Peyer's patch (tissue), 4 donors: ENCODE data around the gene MMAB. TPM values are rescaled to one million over a fixed set of nuclear protein-coding genes. Genes with fewer than 3 reads are reported as not detected.

Source experiments
- DNase-seq, 3 donors: peaks; one replicate each; pipeline ENCODE4 v3.0.0-alpha.2; 2017 to 2019
- H3K27ac ChIP-seq, 4 donors: fragments of 200-600 bp; sonication (generic); one replicate each; pipeline ENCODE4 v1.5.1; 2016 to 2019
- H3K27me3 ChIP-seq, 2 donors: fragments of 200-600 bp; sonication (generic); one replicate each; pipeline ENCODE4 v1.5.1; 2019
- H3K36me3 ChIP-seq, 3 donors: fragments of 200-600 bp; sonication (generic); one replicate each; pipeline ENCODE4 v1.5.1; 2016 to 2019
- H3K4me1 ChIP-seq, 4 donors: fragments of 200-600 bp; sonication (generic); one replicate each; pipeline ENCODE4 v1.5.1; 2016 to 2019
- H3K4me3 ChIP-seq, 4 donors: fragments of 200-600 bp; sonication (generic); 1 replicate in 3 of 4; 2 replicates in 1 of 4; pipeline ENCODE4 v1.5.1; 2016 to 2019; ENCODE audit warnings: mild to moderate bottlenecking in 1 of 4
- H3K9me3 ChIP-seq, 4 donors: fragments of 200-600 bp; sonication (generic); one replicate each; pipeline ENCODE4 v1.5.1; 2016 to 2019; ENCODE audit warnings: mild to moderate bottlenecking in 1 of 4
- CTCF ChIP-seq, 6 experiments: fragments of 450-650 bp in 4 of 6; fragments of 200-600 bp in 2 of 6; sonication (generic) in 1 of 6; IDR thresholded peaks; one replicate each; pipeline ENCODE4 v1.5.1; 2017 to 2019; ENCODE audit warnings: antibody characterized with exemption in 6 of 6, mild to moderate bottlenecking in 3 of 6, moderate library complexity in 1 of 6
- POLR2A ChIP-seq, 2 donors: fragments of 450-650 bp; IDR thresholded peaks; one replicate each; pipeline ENCODE4 v1.5.1; 2017; ENCODE audit warnings: antibody characterized with exemption in 2 of 2, mild to moderate bottlenecking in 2 of 2, moderate library complexity in 2 of 2
- total RNA-seq, 4 donors: library from RNA; depleted of rRNA; stranded (reverse); fragments of >200 nt; gene quantifications; one replicate each; pipeline ENCODE4 v1.1.0, GENCODE V29; 2016

Gene MMAB
- total RNA-seq, 4 donors from 2014 or later = 30.8 to 41.4 (median 32.1) TPM

GRCh38 chr12:109559200-109559505, 14.2 kb downstream of the MMAB start:
- Histone ChIP-seq H3K27me3 (no peaks in the 10 kb centered on the region), H3K36me3 (peaks cover 0 to 35% (median 0%) of the 10 kb centered on the region in 3 donors), H3K4me3 (no peak overlapping the region), H3K4me1 (peaks cover 0 to 11% (median 2%) of the 10 kb centered on the region in 4 donors), H3K27ac (peak overlapping the region in 3 of 4 donors; percentile 40 to 82 (median 67)), H3K9me3 (peaks cover 0 to 7% (median 0%) of the 10 kb centered on the region in 4 donors)
- TF ChIP-seq POLR2A (IDR thresholded peaks at IDR 0.05) = no peak
- no peak for TF ChIP-seq CTCF (IDR thresholded peaks at IDR 0.05)
- DNase-seq = no peak

- Histone ChIP-seq H3K4me1 (peaks cover 0 to 11% (median 2%) of the 10 kb centered on the region in 4 donors), H3K4me3 (no peak overlapping the region), H3K9me3 (peaks cover 0 to 7% (median 0%) of the 10 kb centered on the region in 4 donors), H3K36me3 (peaks cover 0 to 30% (median 0%) of the 10 kb centered on the region in 3 donors), H3K27me3 (no peaks in the 10 kb centered on the region), H3K27ac (peak overlapping the region in 3 of 4 donors; percentile 40 to 82 (median 67))
- peak in 2 of 3 donors; percentile 81 to 83 for DNase-seq
- no peak for TF ChIP-seq CTCF (IDR thresholded peaks at IDR 0.05)
- TF ChIP-seq POLR2A (IDR thresholded peaks at IDR 0.05) = no peak
These were observed 14.7 kb downstream of the MMAB start for GRCh38 chr12:109558374-109559199.

- TF ChIP-seq CTCF (IDR thresholded peaks at IDR 0.05) = no peak
- no peak for TF ChIP-seq POLR2A (IDR thresholded peaks at IDR 0.05)
- H3K4me1 ChIP-seq = peaks cover 0 to 11% (median 2%) of the 10 kb centered on the region in 4 donors
- no peak overlapping the region for H3K4me3 ChIP-seq
- DNase-seq = no peak
- H3K9me3 ChIP-seq = peaks cover 0 to 6% (median 0%) of the 10 kb centered on the region in 4 donors
- no peaks in the 10 kb centered on the region for H3K27me3 ChIP-seq
- H3K27ac ChIP-seq = peak overlapping the region in 2 of 4 donors; percentile 67 to 82
- H3K36me3 ChIP-seq = peaks cover 0 to 23% (median 0%) of the 10 kb centered on the region in 3 donors
These were observed 15.5 kb downstream of the MMAB start for GRCh38 chr12:109557805-109558204.

GRCh38 chr12:109557200-109557599, 16.1 kb downstream of the MMAB start:
- H3K9me3 ChIP-seq = peaks cover 0 to under 1% (median 0%) of the 10 kb centered on the region in 4 donors
- H3K4me1 ChIP-seq = peaks cover 0 to 11% (median 2%) of the 10 kb centered on the region in 4 donors
- H3K36me3 ChIP-seq = peaks cover 0 to 18% (median 0%) of the 10 kb centered on the region in 3 donors
- H3K4me3 ChIP-seq = no peak overlapping the region
- DNase-seq = peak in 2 of 3 donors; percentile 63
- TF ChIP-seq CTCF (IDR thresholded peaks at IDR 0.05) (no peak), POLR2A (IDR thresholded peaks at IDR 0.05) (no peak)
- H3K27ac ChIP-seq = peak overlapping the region in 1 of 4 donors; percentile 82
- no peaks in the 10 kb centered on the region for H3K27me3 ChIP-seq

GRCh38 chr12:109555431-109556315, 17.6 kb downstream of the MMAB start:
- Histone ChIP-seq H3K36me3 (peaks cover 0 to 8% (median 0%) of the 10 kb centered on the region in 3 donors), H3K27ac (no peak overlapping the region), H3K27me3 (no peaks in the 10 kb centered on the region), H3K9me3 (no peaks in the 10 kb centered on the region), H3K4me1 (peaks cover 0 to 11% (median 2%) of the 10 kb centered on the region in 4 donors), H3K4me3 (no peak overlapping the region)
- TF ChIP-seq POLR2A (IDR thresholded peaks at IDR 0.05) = no peak
- no peak for TF ChIP-seq CTCF (IDR thresholded peaks at IDR 0.05)
- no peak for DNase-seq
